Measurements from ENCODE around the gene TMEM158.

GRCh38 chr3:45244356-45244755 lies 18.3 kb upstream of the TMEM158 start:
- TF ChIP-seq CTCF (conservative IDR thresholded peaks at IDR 0.05 in 1 of 2, IDR thresholded peaks at IDR 0.05 in 1 of 2; ENCODE audit: low read depth in 1 of 2, low read length in 2 of 2) = no peak
- TF ChIP-seq EZH2 (IDR thresholded peaks at IDR 0.05; ENCODE audit: low read length, missing control alignments) = no peak
